GM10266 (cell line): ENCODE measurements around the gene HTR6.

Experiments
- DNase-seq: peaks from one replicate; pipeline ENCODE4 v3.0.0; 2012; ENCODE audit errors: extremely low spot score
- CTCF ChIP-seq: IDR thresholded peaks from 2 replicates; pipeline ENCODE4 v1.5.1; 2012; ENCODE audit warnings: mild to moderate bottlenecking, low read depth; ENCODE audit not compliant: control insufficient read depth, insufficient read depth; ENCODE audit errors: missing control alignments

HTR6 gene

GRCh38 chr1:19710825-19711611 is 46.3 kb downstream of the HTR6 start:
- TF ChIP-seq CTCF: no peak
- DNase-seq: peak; percentile 62

- TF ChIP-seq CTCF: no peak
- DNase-seq: no peak
These were observed 48.3 kb downstream of the HTR6 start for GRCh38 chr1:19712928-19713327.

- TF ChIP-seq CTCF: peak; percentile 85
- DNase-seq: peak; percentile 83
These were observed 50.9 kb downstream of the HTR6 start for GRCh38 chr1:19715334-19716203.

GRCh38 chr1:19717467-19717866 is 52.8 kb downstream of the HTR6 start:
- DNase-seq: no peak
- TF ChIP-seq CTCF: no peak

GRCh38 chr1:19720174-19720573 is 55.5 kb downstream of the HTR6 start:
- no peak for TF ChIP-seq CTCF
- no peak for DNase-seq

GRCh38 chr1:19720973-19721372 is 56.3 kb downstream of the HTR6 start:
- peak; percentile 24 for DNase-seq
- TF ChIP-seq CTCF: no peak

- DNase-seq: no peak
These were observed 59.2 kb downstream of the HTR6 start for GRCh38 chr1:19723874-19724273.

More at GRCh38 chr1:19723874-19724273, 59.2 kb downstream of the HTR6 start:
- TF ChIP-seq CTCF: no peak
